Measurements from ENCODE around the gene PHTF1.
A peak's percentile ranks its signal among the peaks of the same experiment; 100 is the strongest.

Gene PHTF1

GRCh38 chr1:113657126-113657525 is 102.2 kb downstream of the PHTF1 start:
- H3K27ac ChIP-seq, result no peak overlapping the region
- POLR2A ChIA-PET (ENCODE audit: low non-redundant PET), result no interaction called here
- no peak for DNase-seq (ENCODE audit: low spot score)
- CTCF ChIA-PET, result interaction anchor here (0.6 kb wide), 1 partner anchor 236 kb away, joined by 3 read pairs; no protein-coding TSS in a partner anchor
- no peak for TF ChIP-seq CTCF (conservative IDR thresholded peaks at IDR 0.05; ENCODE audit: low read depth)

GRCh38 chr1:113654883-113655282 is 104.4 kb downstream of the PHTF1 start:
- DNase-seq (ENCODE audit: low spot score), result no peak
- CTCF ChIA-PET, result no interaction called here
- TF ChIP-seq CTCF (conservative IDR thresholded peaks at IDR 0.05; ENCODE audit: low read depth), result no peak
- POLR2A ChIA-PET (ENCODE audit: low non-redundant PET), result no interaction called here
- H3K27ac ChIP-seq, result no peak overlapping the region

GRCh38 chr1:113653741-113654140 is 105.5 kb downstream of the PHTF1 start:
- ChIA-PET POLR2A (ENCODE audit: low non-redundant PET) (no interaction called here), CTCF (no interaction called here)
- peak overlapping the region; percentile 72 for H3K27ac ChIP-seq
- DNase-seq (ENCODE audit: low spot score), result no peak
- no peak for TF ChIP-seq CTCF (conservative IDR thresholded peaks at IDR 0.05; ENCODE audit: low read depth)

- CTCF ChIA-PET, result no interaction called here
Observed at GRCh38 chr1:113652771-113653170, 106.5 kb downstream of the PHTF1 start.

GRCh38 chr1:113648478-113648877 is 110.8 kb downstream of the PHTF1 start:
- no peak overlapping the region for H3K27ac ChIP-seq
- POLR2A ChIA-PET (ENCODE audit: low non-redundant PET), result no interaction called here
- no peak for TF ChIP-seq CTCF (conservative IDR thresholded peaks at IDR 0.05; ENCODE audit: low read depth)
- CTCF ChIA-PET, result no interaction called here
- DNase-seq (ENCODE audit: low spot score), result no peak

More at GRCh38 chr1:113652771-113653170, 106.5 kb downstream of the PHTF1 start:
- no peak overlapping the region for H3K27ac ChIP-seq
- no peak for TF ChIP-seq CTCF (conservative IDR thresholded peaks at IDR 0.05; ENCODE audit: low read depth)
- POLR2A ChIA-PET (ENCODE audit: low non-redundant PET), result no interaction called here
- peak; percentile 82 for DNase-seq (ENCODE audit: low spot score)

GRCh38 chr1:113647164-113647563 is 112.1 kb downstream of the PHTF1 start:
- no peak overlapping the region for H3K27ac ChIP-seq
- TF ChIP-seq CTCF (conservative IDR thresholded peaks at IDR 0.05; ENCODE audit: low read depth), result no peak
- no peak for DNase-seq (ENCODE audit: low spot score)
- POLR2A ChIA-PET (ENCODE audit: low non-redundant PET), result no interaction called here
- CTCF ChIA-PET, result no interaction called here

All from RWPE1 (cell line).